ENCODE measurements around the gene CDC42EP1. TPM values are rescaled to one million over a fixed set of nuclear protein-coding genes. Genes with fewer than 3 reads are reported as not detected.

The CDC42EP1 gene, protein sequence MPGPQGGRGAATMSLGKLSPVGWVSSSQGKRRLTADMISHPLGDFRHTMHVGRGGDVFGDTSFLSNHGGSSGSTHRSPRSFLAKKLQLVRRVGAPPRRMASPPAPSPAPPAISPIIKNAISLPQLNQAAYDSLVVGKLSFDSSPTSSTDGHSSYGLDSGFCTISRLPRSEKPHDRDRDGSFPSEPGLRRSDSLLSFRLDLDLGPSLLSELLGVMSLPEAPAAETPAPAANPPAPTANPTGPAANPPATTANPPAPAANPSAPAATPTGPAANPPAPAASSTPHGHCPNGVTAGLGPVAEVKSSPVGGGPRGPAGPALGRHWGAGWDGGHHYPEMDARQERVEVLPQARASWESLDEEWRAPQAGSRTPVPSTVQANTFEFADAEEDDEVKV
- total RNA-seq: 39.8 and 43.1 TPM in 2 replicates

DNA sequence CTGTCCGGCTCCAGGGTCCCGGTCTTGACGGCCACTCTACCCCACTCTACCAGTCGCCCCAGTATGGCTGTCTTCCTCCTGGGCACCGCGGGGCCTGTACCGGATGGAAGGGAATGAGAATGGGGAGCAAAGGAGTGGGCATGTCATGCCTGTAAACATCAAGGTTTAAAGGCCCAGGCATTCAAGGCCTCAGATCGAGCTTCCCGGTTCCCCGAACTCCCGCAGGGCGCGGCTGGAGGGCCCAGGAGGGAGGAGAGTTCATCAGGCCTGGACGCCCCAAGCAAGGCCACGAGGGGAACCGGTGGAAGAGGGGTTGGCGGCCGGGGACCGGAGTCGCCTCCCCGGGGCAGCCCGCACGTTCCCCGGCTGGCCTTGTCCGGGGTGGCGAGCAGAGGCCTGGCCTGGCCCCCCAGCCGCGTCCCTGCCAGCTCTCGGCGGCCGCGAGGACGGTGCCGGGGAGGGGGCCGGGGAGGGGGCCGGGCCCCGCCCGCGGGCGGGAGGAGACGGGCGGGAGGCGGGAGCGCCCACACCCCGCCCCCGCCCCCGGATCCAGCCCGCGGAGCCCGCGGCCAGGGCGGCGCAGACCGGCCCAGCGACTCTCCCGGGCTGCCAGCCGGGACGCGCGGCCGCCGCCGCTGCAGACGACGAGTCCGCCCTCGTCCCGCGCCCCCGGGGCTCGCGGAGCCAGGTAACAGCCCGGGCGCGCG lies at the start of gene CDC42EP1:
Gene CDC42EP1, plus strand, starts transcription at position 580 of the 707 bp plus-strand sequence. CDS start 5,870 bp downstream, outside the sequence.

DNA sequence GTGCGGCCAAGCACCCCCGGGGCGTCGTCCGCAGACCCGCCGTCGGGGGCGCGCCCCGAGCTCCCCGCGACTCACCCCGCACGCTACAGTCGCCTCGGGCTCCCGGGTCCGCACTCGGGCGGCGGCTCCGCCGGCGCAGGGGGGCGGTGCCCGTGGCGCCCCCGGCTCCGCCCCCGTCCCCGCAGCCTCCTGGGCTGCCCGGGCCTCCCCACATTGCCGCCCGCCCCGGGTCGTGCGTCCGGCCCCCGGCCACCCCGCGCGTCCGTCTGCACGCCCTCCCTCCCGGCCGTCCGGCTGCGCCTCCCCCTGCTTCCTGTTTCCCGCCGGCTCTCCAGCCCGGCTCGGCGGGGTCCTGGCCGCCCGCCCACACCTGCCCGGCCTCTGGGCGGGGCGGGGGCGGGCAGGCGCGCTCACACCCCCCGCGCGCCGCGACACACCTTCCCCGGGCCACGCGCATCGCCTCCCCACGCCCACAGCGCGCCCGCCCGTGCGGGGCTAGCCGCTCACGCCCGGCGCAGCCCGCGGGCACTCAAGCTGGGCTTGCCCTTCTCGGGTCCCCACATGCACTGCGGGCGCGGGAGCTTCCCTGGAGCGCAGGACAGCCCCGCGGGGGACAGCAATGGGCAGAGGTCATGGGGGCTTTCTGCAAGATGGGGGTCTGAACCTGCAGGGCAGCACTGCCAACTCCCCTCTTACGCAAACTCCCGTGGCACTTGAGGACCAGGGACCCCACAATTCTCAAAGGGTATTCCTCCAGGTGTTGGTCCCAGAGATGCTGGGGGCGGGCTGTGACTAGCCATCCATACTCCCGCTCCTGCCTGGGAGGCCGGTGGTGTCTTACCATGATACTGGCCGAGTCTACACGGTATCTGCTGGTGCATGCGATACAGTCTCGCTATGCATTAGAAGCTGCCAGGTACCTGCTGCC lies 40.7 kb upstream of the CDC42EP1 start, which contains the start of gene CARD10:
Gene CARD10, minus strand, starts transcription at position 148 of the 928 bp plus-strand sequence. CDS start 215 bp downstream, outside the sequence.

DNA sequence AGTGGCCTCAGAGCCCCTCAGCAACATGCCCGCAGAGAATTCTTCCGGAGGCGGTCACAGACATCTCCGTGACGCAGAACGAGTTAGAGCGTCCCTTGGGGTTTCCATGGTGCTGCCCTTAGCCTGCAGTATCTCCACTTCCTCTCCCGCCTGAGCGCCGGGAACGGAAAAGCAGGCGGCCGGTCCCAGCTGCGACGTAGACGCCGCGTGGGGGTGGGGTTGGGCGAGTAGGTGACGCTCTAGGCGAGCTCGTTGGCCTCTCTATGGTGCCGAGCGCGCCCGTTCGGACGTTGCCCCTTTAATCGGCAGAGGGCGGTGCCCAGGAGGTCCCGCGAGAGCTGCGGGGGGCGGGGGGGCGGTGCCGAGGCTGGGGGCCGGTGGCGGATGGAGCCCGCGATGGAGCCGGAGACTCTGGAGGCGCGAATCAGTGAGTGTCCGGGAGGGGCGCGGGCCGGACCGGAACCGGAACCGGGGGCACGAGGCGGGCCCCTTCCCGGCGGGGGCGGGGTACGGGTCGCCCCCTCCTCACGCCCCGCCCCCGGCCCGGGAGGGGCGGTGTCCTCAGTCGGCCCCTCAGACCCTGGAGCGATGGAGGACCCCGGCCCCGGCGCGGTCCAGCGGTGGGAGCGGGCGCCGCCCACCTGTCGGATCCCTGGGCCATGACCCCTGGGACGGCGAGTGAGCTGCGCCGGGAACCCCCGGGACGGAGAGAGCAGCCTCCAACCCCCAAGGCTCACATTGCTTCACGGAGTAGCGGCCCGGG lies 48.4 kb downstream of the CDC42EP1 start, which contains the start of gene GGA1:
Gene GGA1, plus strand, starts transcription at position 358 of the 763 bp plus-strand sequence. Its CDS starts 27 bp downstream, at position 385.

Small RNA genes within 50 kb of the gene (small RNA-seq; reads per million reads assigned to genes)
- gene RF00017: not detected

Other genes with a start within 250 kb of the CDC42EP1 start
- gene ELFN2, start 133.0 kb upstream of the CDC42EP1 start, total RNA-seq: under 0.01 TPM in 2 replicates
- 125 and 173 TPM in 2 replicates for gene MFNG, start 74.1 kb upstream of the CDC42EP1 start, total RNA-seq
- 26.9 and 33.2 TPM in 2 replicates for gene CARD10, start 41.1 kb upstream of the CDC42EP1 start, total RNA-seq
- not detected in 2 replicates for gene LGALS2, start 19.6 kb downstream of the CDC42EP1 start, total RNA-seq
- gene GGA1, start 48.4 kb downstream of the CDC42EP1 start, total RNA-seq: 44.1 and 44.8 TPM in 2 replicates
- 0.79 and 0.93 TPM in 2 replicates for gene SH3BP1, start 79.2 kb downstream of the CDC42EP1 start, total RNA-seq
- 9.2 and 12.9 TPM in 2 replicates for gene PDXP, start 98.2 kb downstream of the CDC42EP1 start, total RNA-seq
- gene LGALS1, start 115.2 kb downstream of the CDC42EP1 start, total RNA-seq: 2,227 and 2,718 TPM in 2 replicates
- gene NOL12, start 125.9 kb downstream of the CDC42EP1 start, total RNA-seq: 21.1 and 23.5 TPM in 2 replicates
- 83.8 and 88.0 TPM in 2 replicates for gene TRIOBP, start 136.6 kb downstream of the CDC42EP1 start, total RNA-seq
- gene GCAT, start 247.5 kb downstream of the CDC42EP1 start, total RNA-seq: 18.0 and 32.3 TPM in 2 replicates